Measurements from ENCODE around the gene NAALADL2.

NAALADL2 gene

DNA sequence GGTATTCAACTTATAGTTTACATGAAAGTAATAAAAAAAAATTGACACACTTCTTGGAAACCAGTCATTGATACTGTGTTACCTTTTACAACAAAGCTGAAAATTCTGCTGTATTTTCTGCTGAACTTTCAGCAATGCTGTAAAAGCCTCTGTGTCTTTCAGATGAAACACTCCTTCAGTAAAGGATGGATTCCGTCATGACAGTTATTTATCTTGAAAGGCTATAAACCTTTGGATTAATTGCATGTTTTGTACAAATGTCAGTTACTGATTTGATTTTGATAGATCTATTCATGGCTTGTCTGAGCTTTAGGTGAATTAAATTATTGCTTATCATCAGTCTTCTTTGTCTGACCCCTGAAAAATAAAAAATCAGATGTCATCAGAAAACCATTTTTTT lies 355.1 kb downstream of the NAALADL2 start:
- peak overlapping the region; percentile 85 for H3K27ac ChIP-seq
- no peak for TF ChIP-seq ZFX (IDR thresholded peaks at IDR 0.05; ENCODE audit: borderline replicate concordance)
- TF ChIP-seq, protein P1, sequence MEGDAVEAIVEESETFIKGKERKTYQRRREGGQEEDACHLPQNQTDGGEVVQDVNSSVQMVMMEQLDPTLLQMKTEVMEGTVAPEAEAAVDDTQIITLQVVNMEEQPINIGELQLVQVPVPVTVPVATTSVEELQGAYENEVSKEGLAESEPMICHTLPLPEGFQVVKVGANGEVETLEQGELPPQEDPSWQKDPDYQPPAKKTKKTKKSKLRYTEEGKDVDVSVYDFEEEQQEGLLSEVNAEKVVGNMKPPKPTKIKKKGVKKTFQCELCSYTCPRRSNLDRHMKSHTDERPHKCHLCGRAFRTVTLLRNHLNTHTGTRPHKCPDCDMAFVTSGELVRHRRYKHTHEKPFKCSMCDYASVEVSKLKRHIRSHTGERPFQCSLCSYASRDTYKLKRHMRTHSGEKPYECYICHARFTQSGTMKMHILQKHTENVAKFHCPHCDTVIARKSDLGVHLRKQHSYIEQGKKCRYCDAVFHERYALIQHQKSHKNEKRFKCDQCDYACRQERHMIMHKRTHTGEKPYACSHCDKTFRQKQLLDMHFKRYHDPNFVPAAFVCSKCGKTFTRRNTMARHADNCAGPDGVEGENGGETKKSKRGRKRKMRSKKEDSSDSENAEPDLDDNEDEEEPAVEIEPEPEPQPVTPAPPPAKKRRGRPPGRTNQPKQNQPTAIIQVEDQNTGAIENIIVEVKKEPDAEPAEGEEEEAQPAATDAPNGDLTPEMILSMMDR (IDR thresholded peaks at IDR 0.05), result no peak

DNA sequence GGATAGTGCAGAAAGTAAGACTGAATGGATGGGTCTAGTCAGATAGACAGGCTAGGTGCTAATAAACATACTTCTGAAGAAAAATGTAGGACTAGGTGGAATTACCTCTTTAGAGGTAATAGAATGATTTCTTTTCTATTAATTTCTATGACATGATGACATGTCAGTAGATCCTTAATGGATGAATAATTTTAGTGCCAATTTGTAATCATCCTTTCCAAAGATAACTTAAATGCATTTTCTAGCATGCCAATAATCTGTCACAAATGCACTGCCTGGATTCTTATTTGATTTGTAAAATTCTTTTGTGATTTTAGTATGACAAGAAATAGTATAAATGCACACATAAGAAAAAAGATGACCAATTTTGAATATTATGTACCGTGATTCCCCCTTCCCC lies 356.7 kb downstream of the NAALADL2 start:
- TF ChIP-seq ZFX (IDR thresholded peaks at IDR 0.05; ENCODE audit: borderline replicate concordance), result no peak
- TF ChIP-seq, protein P1 (IDR thresholded peaks at IDR 0.05), result no peak
- 0 out of 2 replicates have a peak overlapping the region, but pooled peaks have one; percentile 85 for H3K27ac ChIP-seq

DNA sequence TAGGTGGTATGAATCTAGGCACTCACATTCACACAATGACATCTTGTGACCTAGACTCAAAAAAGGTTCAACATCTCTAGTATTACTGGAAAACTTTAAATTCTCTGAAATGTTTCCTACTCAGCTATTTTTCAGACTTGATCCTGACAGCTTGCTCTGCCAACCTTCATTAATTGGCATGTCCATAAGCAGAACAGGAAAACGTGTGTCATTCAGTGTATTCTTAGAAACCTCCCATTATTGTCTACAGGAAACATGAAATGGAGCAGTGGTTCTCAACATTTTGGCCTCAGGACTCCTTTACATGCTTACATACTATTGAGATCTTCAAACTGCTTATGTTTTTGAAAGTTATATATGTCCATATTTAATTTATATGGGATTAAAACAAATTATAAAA lies 363.2 kb downstream of the NAALADL2 start:
- TF ChIP-seq, protein P1 (IDR thresholded peaks at IDR 0.05), result no peak
- no peak for TF ChIP-seq ZFX (IDR thresholded peaks at IDR 0.05; ENCODE audit: borderline replicate concordance)
- no peak overlapping the region for H3K27ac ChIP-seq

DNA sequence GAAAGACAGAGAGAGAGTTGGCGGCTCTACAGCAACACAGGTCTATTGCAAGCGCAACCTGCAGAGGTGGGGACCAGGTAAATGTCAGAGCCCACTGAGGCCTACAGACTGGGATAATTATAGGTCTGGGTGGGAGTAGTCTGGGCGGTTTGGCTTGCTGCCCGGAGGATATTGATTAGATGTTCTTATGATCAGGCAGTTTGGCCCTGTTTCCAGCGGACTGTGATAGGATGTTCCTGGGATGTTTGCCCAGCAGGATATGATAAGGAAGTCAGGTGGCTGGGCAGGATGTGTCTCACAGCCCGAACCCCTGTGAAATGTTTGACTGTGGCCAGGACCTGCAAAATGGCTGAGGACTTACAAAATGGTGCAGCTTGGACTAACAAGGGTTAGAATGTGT lies 364.9 kb downstream of the NAALADL2 start:
- TF ChIP-seq ZFX (IDR thresholded peaks at IDR 0.05; ENCODE audit: borderline replicate concordance), result no peak
- TF ChIP-seq, protein P1 (IDR thresholded peaks at IDR 0.05), result no peak
- peak overlapping the region; percentile 49 for H3K27ac ChIP-seq

DNA sequence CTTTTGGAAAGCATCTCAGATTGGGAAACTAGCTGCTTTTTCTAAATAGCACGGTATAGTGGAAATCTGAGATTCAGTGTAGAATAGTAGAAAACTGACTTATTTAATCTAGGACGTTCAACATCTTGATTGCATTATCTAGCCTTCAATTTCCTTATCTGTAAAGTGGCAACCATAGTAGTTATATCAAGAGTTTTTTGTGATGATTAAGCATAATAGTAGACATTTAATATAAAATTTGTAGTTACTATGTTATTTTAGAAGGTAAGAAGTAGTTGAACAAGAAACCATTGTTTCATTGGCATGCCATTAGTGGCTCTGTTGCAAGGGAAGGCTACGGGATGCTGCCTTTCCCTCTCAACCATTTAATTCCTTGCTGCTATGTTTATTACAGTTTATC lies 367.3 kb downstream of the NAALADL2 start:
- TF ChIP-seq, protein P1 (IDR thresholded peaks at IDR 0.05), result no peak
- TF ChIP-seq ZFX (IDR thresholded peaks at IDR 0.05; ENCODE audit: borderline replicate concordance), result no peak
- H3K27ac ChIP-seq, result no peak overlapping the region

DNA sequence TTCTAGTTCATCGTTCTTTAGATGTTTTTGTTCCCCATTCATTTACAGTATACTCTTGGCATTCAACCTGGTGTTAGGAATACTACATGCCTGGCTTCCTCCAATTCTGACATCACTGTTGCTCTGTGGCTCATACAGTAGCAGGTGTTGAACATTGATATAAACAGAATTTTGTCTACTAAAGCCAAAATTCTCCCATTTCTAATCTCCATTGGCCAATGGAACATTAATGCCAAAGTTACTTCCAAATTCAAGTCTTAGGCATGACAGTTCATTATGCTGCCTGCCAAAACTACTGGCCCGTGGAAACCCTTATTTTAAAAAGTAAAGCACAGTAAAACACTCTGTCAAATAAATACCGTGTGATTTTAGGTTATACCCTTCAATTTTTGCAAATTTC lies 368.0 kb downstream of the NAALADL2 start:
- TF ChIP-seq, protein P1 (IDR thresholded peaks at IDR 0.05), result no peak
- no peak for TF ChIP-seq ZFX (IDR thresholded peaks at IDR 0.05; ENCODE audit: borderline replicate concordance)
- H3K27ac ChIP-seq, result no peak overlapping the region

DNA sequence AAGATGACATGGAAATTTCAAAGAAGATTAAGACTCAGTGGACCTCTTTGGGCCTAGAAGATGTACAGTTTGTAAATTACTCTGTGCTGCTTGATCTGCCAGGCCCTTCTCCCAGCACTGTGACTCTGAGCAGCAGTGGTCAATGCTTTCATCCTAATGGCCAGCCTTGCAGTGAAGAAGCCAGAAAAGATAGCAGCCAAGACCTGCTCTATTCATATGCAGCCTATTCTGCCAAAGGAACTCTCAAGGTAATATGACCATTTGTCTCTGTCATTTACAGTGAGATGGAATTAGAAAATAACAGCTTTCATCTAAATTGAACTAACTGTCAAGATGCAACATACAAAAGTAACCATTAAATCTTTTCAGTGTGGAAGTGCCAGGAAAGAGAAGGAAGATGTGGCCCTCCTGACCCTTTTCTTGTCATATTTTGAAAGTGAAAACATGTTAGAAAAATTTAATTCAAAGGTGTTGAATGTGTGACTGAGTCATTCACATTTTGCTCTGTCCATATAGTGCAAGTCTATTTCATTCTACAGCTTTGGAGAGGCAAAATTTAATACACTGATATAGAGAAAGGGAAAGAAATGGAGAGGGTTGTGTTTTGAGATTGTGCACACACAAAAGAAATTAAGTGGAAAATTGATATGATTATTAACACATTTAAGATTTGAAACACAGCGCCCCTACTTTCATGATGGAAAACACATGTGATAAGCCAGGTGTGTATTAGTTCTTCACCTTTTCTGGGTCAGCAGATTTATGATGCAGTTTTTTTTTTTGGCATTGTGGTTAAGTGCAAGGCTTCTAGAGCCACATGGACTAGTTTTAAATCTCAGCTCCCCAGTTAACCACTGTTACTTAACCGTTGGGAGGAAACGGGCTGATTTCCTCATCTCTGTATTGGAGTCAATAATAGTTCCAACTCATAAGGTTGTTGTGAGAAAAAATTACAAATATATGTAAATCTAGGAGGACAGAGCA lies 375.1 kb downstream of the NAALADL2 start:
- TF ChIP-seq, protein P1 (IDR thresholded peaks at IDR 0.05), result no peak
- TF ChIP-seq ZFX (IDR thresholded peaks at IDR 0.05; ENCODE audit: borderline replicate concordance), result no peak
- no peak overlapping the region for H3K27ac ChIP-seq
